ENCODE results near the gene GPR62. TPM values are rescaled to one million over a fixed set of nuclear protein-coding genes. Genes with fewer than 3 reads are reported as not detected.

GPR62 gene
- total RNA-seq, 1 experiment from 2014 or later, result not detected

DNA sequence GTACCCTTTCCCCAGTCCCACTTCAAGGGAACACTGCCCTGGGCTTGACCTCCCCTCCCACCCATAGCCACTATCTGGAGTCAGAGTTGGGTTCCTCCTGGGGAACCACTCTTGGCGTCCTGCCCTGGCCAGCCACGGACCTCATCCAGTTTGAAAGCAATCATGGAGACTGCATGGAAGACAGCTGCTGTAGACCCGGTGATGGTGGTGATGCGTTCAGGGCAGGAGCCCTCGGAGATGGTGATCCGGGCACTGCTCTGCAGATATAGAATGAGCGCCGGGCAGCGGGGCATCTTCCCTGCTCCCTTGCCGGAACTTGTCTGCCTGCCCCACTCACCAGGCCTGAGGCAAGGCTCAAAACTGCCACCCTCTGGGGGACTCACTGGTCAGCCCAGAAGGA lies 5.2 kb downstream of the GPR62 start:
- no peak overlapping the region for H3K27ac ChIP-seq (ENCODE audit: low read length)
- ChIA-PET POLR2A (no interaction called here), CTCF (no interaction called here)
- H3K27me3 ChIP-seq (ENCODE audit: control insufficient read depth, insufficient read depth, low read length), result no peaks in the 10 kb centered on the region
- ATAC-seq, result no peak
- no peak overlapping the region for H3K4me3 ChIP-seq (ENCODE audit: low read depth in 2 of 2, low read length in 2 of 2)
- in situ Hi-C loops (cut with HindIII; ENCODE audit: low pct_unique_long_range_greater_than_20kb, low sequenced_read_pairs), result no loop called here
- no peaks in the 10 kb centered on the region for H3K36me3 ChIP-seq (ENCODE audit: control insufficient read depth, insufficient read depth, low read length)
- intact Hi-C loops (cut with micrococcal nuclease; ENCODE audit: unreplicated experiment), result no loop called here
- DNase-seq (ENCODE audit: low read depth, low spot score), result no peak
- TF ChIP-seq POLR2AphosphoS5 (IDR thresholded peaks at IDR 0.05; ENCODE audit: low read depth, low read length) (no peak), SIN3A (IDR thresholded peaks at IDR 0.05; ENCODE audit: borderline replicate concordance, insufficient read depth, low read depth, low read length) (no peak), TCF7L2 (IDR thresholded peaks at IDR 0.05; ENCODE audit: low read depth, low read length) (no peak), CTCF (IDR thresholded peaks at IDR 0.05) (no peak)
- TF ChIP-seq, protein P1, sequence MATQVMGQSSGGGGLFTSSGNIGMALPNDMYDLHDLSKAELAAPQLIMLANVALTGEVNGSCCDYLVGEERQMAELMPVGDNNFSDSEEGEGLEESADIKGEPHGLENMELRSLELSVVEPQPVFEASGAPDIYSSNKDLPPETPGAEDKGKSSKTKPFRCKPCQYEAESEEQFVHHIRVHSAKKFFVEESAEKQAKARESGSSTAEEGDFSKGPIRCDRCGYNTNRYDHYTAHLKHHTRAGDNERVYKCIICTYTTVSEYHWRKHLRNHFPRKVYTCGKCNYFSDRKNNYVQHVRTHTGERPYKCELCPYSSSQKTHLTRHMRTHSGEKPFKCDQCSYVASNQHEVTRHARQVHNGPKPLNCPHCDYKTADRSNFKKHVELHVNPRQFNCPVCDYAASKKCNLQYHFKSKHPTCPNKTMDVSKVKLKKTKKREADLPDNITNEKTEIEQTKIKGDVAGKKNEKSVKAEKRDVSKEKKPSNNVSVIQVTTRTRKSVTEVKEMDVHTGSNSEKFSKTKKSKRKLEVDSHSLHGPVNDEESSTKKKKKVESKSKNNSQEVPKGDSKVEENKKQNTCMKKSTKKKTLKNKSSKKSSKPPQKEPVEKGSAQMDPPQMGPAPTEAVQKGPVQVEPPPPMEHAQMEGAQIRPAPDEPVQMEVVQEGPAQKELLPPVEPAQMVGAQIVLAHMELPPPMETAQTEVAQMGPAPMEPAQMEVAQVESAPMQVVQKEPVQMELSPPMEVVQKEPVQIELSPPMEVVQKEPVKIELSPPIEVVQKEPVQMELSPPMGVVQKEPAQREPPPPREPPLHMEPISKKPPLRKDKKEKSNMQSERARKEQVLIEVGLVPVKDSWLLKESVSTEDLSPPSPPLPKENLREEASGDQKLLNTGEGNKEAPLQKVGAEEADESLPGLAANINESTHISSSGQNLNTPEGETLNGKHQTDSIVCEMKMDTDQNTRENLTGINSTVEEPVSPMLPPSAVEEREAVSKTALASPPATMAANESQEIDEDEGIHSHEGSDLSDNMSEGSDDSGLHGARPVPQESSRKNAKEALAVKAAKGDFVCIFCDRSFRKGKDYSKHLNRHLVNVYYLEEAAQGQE (IDR thresholded peaks at IDR 0.05; ENCODE audit: insufficient read depth in 1 of 2, low read depth in 2 of 2, low read length in 1 of 2), result no peak
- H3K4me1 ChIP-seq (ENCODE audit: control insufficient read depth, insufficient read depth, low read length), result no peaks in the 10 kb centered on the region
- no TSS peak for BruUV-seq (replicated peaks)
- H3K9me3 ChIP-seq (ENCODE audit: control insufficient read depth, insufficient read depth, low read depth, low read length), result no peaks in the 10 kb centered on the region

DNA sequence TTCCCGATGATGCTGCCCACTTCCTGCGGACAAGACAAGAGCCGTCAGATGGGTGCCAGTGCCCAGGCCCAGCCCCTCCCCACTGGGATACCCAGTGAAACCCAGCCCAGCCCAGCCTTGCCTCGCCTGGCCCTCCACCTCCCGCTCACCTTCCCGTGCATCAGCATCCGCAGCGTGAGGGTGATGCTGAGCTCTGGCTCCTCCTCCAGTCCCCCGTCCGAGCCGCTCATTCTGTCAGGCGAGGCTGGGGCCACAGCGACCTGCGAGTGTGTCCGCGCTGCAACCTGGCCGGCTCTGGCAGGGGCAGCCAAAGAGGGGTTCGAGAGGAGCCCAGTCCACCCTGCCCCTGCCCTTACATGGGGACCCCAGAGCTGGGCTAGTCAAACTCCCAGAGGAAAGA lies 5.8 kb downstream of the GPR62 start:
- BruUV-seq (replicated peaks), result no TSS peak
- TF ChIP-seq CTCF (IDR thresholded peaks at IDR 0.05), result no peak
- TF ChIP-seq SIN3A (IDR thresholded peaks at IDR 0.05; ENCODE audit: borderline replicate concordance, insufficient read depth, low read depth, low read length), result no peak
- TF ChIP-seq TCF7L2 (IDR thresholded peaks at IDR 0.05; ENCODE audit: low read depth, low read length), result no peak
- TF ChIP-seq POLR2AphosphoS5 (IDR thresholded peaks at IDR 0.05; ENCODE audit: low read depth, low read length), result no peak
- TF ChIP-seq, protein P1 (IDR thresholded peaks at IDR 0.05; ENCODE audit: insufficient read depth in 1 of 2, low read depth in 2 of 2, low read length in 1 of 2), result no peak
- in situ Hi-C loops (cut with HindIII; ENCODE audit: low pct_unique_long_range_greater_than_20kb, low sequenced_read_pairs) (no loop called here), intact Hi-C loops (cut with micrococcal nuclease; ENCODE audit: unreplicated experiment) (no loop called here)
- ChIA-PET CTCF (no interaction called here), POLR2A (no interaction called here)
- Histone ChIP-seq H3K4me3 (ENCODE audit: low read depth in 2 of 2, low read length in 2 of 2) (no peak overlapping the region), H3K27me3 (ENCODE audit: control insufficient read depth, insufficient read depth, low read length) (no peaks in the 10 kb centered on the region), H3K9me3 (ENCODE audit: control insufficient read depth, insufficient read depth, low read depth, low read length) (no peaks in the 10 kb centered on the region), H3K36me3 (ENCODE audit: control insufficient read depth, insufficient read depth, low read length) (no peaks in the 10 kb centered on the region), H3K27ac (ENCODE audit: low read length) (no peak overlapping the region), H3K4me1 (ENCODE audit: control insufficient read depth, insufficient read depth, low read length) (no peaks in the 10 kb centered on the region)
- ATAC-seq (no peak), DNase-seq (ENCODE audit: low read depth, low spot score) (no peak)

Measured in Panc1 (cell line).